DMS153 treated with DMSO at 0.1 percent for 48 hours (cell line): ENCODE data around the gene XPR1.
"Not testable (repeated sequence)": the region's sequence is repeated elsewhere in the genome, so short reads cannot be mapped to it uniquely, and the experiment has no call there.

Source experiments
- DNase-seq: peaks from one replicate; lab custom pipeline; 2025; ENCODE audit not compliant: unreplicated experiment; lab: John Stamatoyannopoulos, UW

XPR1 gene

GRCh38 chr1:180642781-180643180 is 11.0 kb downstream of the XPR1 start:
- no peak for DNase-seq

- peak; percentile 14 for DNase-seq
These were observed 11.9 kb downstream of the XPR1 start for GRCh38 chr1:180643693-180644092.

- DNase-seq = no peak
These were observed 12.8 kb downstream of the XPR1 start for GRCh38 chr1:180644526-180645192.

- DNase-seq = not testable (repeated sequence)
These were observed 13.4 kb downstream of the XPR1 start for GRCh38 chr1:180645261-180645660.

GRCh38 chr1:180646093-180646492 is 14.3 kb downstream of the XPR1 start:
- DNase-seq = no peak

DNA sequence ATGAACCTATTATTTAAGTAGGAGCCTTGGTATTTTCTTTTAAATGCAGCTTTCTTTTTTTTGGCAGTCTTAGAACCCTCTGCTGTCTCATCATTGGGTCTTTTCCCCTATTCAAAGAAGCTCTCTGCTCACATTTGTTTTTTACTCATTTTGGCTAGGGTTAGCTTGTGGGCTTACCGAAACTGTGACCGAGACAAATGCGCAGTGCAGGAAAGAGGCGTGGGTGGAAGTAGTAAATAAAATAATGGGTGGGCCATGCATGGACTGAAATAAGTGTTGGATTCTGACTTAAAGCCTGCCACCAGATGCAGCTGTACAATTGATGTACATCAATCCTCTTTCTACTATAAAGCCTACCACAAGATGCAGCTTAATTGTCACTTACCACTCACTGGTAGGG is 14.7 kb downstream of the XPR1 start:
- DNase-seq = no peak

- DNase-seq = no peak
These were observed 21.0 kb downstream of the XPR1 start for GRCh38 chr1:180652792-180653191.

DNA sequence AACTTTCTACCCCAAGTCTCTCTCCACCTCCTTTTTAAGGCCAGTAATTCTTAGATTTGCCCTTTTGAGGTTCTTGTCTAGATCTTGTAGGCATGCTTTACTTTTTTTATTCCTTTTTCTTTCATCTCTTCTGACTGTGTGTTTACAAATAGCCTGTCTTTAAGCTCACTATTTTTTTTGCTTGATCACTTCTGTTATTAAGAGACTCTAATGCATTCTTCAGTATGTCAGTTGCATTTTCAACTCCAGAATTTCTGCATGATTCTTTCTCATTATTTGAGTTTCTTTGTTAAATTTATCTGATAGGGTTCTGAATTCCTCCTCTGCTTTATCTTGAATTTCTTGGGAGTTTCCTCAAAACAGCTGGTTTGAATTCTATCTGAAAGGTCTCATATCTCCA is 30.9 kb downstream of the XPR1 start:
- DNase-seq = no peak

DNA sequence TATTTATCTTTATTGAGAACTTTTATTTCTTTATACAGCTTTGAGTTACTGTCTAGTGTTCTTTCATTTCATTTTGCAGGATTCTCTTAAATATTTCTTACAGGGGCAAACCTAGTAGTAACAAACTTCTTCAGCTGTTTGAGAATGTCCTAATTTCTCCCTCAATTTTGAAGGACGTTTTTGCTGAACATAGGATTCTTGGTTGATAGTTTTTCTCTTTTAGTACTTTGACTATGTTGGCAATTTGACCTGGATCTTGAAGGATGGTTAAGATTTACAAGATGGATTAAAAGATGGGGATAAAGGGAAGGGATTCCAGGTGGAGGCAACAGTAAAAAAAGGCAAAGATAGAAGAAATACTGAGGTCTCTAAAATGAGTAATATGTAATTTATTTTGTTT is 38.9 kb downstream of the XPR1 start:
- no peak for DNase-seq

DNA sequence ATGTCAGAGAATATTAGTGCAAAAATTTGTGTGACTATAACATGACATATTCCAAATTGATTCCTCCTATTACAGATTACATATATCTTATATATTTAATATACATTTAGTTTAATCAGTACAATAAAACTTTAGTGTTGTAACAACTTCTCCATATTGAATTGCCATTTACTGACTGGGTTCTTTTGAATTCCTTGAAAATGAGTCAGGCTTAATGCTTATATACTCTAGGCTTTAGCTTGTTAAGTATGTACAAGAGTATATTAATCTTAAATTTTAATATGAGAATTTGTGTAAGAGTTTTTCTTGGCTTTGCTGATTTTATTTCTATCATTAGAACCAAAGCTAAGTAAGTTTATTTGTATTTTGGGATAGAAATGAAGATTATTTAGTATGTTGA is 40.3 kb downstream of the XPR1 start:
- DNase-seq = no peak

- no peak for DNase-seq
These were observed 40.7 kb downstream of the XPR1 start for GRCh38 chr1:180672505-180672904.

DNA sequence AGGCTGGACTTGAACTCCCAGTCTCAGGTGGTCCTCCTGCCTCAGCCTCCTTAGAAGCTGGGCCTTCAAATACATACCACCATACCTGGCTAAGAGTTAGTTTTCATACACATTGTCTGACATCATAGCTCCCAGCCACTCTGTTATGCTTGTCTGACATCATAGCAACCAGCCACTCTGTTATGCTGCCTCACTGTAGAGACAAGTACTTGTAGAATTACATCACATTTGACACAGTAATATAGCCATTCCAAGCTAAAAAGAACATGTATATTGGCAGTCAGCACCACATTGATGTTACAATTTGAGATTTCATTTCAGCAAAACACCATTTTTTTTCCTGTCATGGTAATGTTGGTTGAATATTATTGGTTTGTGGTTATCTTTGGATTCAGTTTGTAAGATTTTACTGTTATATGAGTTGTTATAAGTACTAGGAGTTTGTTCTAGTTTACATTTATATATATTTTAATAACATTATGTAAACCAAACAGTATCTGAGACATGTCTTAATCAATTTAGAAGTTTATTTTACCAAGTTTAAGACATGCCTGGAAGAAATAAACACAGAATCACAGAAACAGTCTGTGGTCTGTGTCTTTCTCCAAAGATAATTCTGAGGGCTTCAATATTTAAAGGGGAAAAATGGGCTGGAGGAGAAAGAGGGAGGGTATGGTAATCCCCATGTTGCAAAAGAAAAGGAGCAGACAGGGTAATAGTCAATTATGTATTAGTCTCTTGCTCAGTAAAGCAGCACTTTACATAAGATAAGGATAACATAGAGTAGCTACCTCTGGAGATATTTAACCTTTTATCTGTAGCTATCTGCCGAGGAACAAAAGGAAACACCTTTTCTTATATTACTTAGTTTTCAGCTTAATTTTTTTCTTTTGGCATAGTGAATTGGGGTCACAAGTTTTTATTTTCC is 43.0 kb downstream of the XPR1 start:
- no peak for DNase-seq

DNA sequence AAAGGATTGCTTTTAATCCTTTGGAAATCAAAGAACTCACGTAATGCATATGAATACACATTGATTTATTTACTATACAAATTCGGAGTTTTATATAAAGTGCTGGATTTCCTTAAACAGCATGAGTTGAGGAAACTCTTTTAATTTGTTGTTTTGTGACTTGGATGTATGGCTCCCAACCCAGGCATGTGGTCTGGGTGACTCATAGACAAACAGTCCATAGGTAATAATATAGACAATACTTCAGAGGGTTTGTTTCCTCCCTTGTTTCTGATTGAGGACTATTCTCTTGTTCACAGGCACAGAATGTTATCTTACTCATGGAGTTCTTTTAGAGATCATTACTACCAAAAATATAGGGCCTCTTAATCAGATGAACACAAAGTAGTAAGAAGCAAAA is 43.8 kb downstream of the XPR1 start:
- DNase-seq = no peak

DNA sequence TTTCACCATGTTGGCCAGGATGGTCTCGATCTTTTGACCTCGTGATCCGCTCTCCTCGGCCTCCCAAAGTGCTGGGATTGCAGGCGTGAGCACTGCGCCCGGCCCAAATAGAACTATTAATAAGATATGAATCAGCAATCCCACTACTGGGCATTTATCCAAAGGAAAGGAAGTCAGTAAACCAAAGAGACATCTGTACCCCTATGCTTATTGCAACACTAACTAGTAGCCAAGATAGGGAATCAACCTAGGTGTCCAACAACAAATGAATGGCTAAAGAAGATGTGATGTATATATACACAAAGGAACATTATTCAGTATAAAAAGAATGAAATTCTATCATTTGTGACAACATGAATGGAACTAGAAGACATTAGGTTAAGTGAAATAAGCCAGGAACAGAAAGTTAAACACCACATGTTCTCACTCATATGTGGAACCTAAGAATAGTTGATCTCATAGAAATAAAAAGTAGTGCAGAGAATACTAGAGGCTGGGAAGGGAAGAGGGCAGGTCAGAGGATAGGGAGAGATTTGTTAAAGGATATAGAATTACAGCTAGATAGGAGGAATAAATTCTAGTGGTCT is 48.8 kb downstream of the XPR1 start:
- no peak for DNase-seq

GRCh38 chr1:180683117-180683516 is 51.3 kb downstream of the XPR1 start:
- DNase-seq = not testable (repeated sequence)

GRCh38 chr1:180691322-180691913 is 59.6 kb downstream of the XPR1 start:
- DNase-seq = no peak

GRCh38 chr1:180693564-180694244 is 61.9 kb downstream of the XPR1 start:
- DNase-seq = no peak

GRCh38 chr1:180695282-180695681 is 63.5 kb downstream of the XPR1 start:
- DNase-seq = no peak

GRCh38 chr1:180696361-180696760 is 64.5 kb downstream of the XPR1 start:
- no peak for DNase-seq

DNA sequence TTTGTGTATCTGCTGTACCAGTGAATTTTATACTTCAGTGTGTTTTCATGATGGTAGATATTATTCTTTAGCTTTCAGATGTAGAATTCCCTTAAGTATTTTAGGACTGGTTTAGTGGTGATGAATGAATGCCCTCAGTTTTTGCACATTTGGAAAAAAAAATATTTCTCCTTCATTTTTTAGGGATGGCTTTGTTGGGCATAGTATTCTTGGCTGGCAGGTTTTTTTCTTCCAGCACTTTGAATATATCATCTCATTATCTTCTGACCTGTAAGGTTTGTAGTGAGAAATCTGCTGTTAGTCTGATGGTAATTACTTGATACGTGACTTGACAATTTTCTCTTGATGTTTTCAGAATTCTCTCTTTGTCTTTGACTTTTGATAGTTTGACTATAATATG is 66.8 kb downstream of the XPR1 start:
- no peak for DNase-seq

GRCh38 chr1:180702376-180702775 is 70.6 kb downstream of the XPR1 start:
- DNase-seq = not testable (repeated sequence)
